NK-92 (cell line): Measurements from ENCODE around the gene DSCAM.
"Not testable (repeated sequence)": the region's sequence is repeated elsewhere in the genome, so short reads cannot be mapped to it uniquely, and the experiment has no call there.

ENCODE experiments used
- DNase-seq: peaks from one replicate; lab custom pipeline; 2025; ENCODE audit not compliant: unreplicated experiment; lab: John Stamatoyannopoulos, UW

The DSCAM gene

DNA sequence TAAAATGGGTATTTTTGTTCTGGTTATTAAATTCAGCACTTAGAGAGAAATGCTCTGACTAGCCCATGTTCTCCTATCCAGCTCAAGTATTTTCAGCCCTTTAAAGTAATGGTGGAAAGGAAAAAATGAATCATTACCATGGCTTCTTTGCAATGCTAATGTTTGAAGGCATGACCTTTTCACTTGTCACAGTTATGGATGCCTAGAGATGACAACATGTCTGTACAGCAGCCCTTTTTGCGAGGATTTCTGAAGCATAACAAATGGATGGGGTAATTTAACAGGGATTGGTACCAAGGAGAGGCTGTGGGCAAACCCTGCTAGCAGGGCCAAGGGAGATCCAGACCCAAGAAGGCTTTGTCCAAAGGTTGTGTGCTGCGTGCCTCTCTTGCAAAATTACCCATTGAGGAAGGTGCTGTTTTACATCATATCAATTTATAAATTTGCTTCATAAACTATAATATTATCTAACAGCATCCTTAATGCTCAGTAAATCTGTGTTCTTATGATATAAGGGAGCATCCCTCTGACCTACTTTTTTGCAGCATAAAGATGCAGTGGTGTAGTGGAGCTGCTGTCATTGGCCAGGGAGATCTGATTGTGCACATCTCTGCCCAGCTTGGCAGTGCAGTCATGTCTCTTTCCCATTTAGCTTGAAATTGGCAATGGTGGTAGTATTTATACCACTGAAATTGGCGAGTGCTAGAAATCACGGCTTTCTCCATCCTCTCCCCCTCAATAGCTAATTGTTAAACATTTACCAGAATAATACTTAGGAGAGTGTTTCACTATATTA lies 652.6 kb downstream of the DSCAM start:
- DNase-seq = no peak

DNA sequence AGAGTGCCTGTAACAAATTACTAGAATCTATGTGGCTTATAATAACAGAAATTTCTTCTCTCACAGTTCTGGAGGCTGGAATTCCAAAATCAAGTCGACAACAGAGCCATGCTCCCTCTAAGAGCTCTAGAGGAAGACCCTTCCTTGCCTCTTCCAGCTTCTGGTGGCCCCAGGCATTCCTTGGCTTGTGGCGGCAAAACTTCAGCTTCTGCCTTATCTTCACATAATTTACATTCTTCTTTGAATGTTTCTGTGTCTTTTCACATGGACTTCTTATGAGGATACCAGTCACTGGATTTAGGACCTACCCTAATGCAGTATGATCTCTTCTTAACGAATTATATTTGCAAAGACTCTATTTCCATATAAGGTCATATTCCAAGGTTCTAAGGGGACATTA lies 655.3 kb downstream of the DSCAM start:
- DNase-seq = no peak

DNA sequence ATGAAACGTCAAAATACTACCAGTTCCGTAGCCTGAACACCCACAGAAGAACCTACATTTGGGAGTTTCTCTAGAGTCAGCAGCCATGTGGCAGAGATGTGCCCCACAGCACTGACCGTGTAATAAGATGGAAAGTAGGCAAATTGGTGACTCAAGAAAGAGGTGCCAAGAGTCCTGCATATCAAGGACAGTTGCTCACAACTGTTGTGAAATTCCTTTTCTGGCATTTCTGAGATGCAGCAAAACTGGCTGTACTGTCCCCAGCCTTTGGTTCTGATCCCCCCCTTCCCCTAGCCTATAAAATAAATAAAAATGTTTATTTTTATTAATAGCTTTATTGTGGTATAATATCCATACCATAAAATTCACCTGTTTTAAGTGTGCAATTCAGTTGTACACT lies 655.8 kb downstream of the DSCAM start:
- DNase-seq = no peak

DNA sequence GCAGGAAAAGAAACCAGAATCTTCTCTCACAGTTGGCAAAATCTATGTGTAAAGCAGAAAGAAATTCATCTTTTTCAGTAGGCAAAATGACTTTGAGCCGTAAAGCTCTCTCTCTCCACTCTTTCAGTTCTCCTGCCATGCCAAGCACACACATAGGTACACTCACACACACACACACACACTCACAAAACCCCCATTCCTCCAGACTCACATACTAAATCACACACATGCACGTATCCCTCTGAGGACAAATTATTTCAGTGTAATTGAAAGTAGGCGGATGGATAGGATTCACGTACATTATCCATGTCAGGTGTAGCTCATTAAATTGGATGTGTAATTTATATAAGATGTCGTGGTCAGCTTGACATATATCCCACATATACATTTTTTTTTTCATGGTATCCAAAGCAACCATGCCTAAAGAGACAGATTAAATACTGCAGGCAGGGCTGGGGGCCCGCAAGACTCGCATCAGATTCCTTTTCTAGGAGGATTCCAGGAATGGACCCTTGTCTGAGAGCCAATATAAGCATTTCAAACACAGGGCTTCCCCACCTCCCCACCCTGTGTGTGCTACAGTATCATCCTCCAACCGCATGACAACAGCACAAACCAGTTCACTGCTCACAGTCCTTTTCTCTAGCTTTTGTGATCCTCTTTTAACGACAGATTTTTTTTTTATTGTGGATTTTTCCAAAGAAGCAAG lies 658.9 kb downstream of the DSCAM start:
- no peak for DNase-seq

DNA sequence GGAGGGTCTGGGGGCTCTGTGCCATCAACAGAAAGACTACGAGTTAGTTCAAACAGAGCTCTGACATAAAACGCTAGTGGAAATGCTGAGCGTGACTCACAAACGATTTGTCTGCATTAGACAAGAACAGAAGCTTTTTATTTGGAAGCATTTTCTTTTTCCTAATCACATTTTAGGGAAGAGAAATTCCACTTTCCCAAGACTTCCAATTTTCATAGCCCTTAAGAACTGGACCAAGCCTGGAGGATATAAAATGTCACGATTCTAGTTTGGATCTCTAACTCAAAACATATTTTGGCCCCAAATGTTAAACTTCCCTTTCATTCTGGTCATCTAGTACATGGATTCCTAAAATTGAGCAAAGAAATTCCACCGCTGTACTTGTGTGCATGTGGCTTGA lies 659.7 kb downstream of the DSCAM start:
- DNase-seq = no peak

GRCh38 chr21:40186045-40186444 lies 660.9 kb downstream of the DSCAM start:
- DNase-seq = no peak

DNA sequence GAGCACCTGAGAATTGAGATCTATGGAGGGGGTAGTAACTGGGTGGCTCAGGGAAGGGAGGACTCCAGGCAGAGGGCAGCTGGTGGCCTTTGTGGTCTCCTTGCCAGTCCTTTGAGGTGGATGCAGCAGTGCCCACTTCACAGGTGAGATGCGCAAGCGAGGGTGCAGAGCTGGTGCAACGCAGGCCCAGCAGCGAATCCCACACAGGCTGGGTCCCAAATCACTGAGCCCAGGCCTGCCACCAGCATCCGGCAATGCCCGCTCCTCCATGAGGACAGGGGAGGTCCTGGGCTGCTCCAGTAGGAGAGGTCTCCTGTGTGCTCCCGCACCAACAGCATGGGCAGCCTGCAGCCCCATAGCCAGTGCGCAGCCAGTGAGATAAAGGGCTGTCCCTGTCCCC lies 661.8 kb downstream of the DSCAM start:
- DNase-seq = no peak

DNA sequence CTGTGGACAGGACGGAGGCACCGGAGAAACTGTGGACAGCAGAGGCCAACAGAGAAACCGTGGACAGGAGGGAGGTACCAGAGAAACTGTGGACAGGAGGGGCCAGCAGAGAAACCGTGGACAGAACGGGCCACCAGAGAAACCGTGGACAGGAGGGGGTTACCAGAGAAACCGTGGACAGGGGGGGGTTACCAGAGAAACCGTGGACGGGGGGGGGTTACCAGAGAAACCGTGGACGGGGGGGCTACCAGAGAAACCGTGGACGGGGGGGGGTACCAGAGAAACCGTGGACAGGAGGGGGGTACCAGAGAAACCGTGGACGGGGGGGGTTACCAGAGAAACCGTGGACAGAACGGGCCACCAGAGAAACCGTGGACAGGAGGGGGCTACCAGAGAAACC lies 664.5 kb downstream of the DSCAM start:
- not testable (repeated sequence) for DNase-seq

- DNase-seq = no peak
These were observed 667.8 kb downstream of the DSCAM start for GRCh38 chr21:40179166-40179565.

- no peak for DNase-seq
These were observed 668.2 kb downstream of the DSCAM start for GRCh38 chr21:40178726-40179125.

GRCh38 chr21:40177979-40178378 lies 669.0 kb downstream of the DSCAM start:
- no peak for DNase-seq

DNA sequence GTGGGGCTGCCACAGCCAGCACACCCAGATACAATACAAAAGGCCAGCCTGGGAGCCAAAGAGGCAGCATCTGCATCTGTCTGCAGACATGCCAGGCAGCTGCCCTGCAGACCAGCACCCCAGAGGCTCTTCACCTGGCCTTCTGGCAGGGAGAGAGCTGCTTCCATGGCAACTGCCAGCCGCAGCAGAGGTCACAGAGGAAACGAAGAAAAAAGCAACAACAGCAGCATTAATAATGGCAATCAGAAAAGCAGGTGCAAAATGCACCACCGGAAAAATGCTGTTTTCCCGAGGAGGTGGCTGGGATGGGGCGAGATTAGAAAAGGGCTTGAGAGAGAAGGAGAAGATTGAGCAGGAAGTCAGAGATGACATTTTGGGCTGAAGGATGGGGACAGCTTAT lies 670.2 kb downstream of the DSCAM start:
- no peak for DNase-seq

GRCh38 chr21:40173816-40174215 lies 673.1 kb downstream of the DSCAM start:
- DNase-seq = no peak

DNA sequence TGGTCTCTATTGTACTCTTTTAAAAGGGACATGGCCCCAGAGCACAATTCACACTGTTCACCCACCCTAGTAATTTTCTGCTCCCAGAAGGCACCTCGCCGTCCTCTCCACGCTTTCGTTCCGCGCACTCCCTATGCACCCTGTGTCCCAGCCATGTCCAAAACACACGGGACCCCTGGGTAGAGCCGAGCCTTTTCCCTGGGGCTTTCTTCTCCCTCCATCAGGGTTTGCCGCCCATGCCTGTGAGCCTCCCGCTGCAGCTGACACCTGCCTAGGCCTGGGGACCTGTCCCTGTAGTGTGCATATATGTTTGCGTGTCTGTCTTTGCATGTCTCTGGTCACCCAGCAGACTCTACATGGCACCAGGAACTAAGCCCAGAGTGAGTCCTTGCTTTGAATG lies 677.0 kb downstream of the DSCAM start:
- DNase-seq = no peak

- no peak for DNase-seq
These were observed 680.6 kb downstream of the DSCAM start for GRCh38 chr21:40166291-40166843.

DNA sequence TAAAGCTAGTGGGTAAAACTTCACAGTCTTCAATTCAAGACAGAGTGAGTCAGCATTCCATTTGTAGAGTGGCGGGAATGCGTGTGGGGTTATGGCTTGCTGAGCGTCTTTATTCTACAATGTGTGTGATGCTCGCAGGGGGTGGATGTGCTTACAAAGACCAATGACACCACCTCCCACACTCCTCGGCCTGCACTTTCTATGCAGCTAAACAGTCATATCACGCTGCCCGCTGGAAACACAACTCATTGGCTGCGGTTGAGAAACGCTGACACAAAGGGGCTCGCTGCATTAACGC lies 681.2 kb downstream of the DSCAM start:
- DNase-seq = no peak

DNA sequence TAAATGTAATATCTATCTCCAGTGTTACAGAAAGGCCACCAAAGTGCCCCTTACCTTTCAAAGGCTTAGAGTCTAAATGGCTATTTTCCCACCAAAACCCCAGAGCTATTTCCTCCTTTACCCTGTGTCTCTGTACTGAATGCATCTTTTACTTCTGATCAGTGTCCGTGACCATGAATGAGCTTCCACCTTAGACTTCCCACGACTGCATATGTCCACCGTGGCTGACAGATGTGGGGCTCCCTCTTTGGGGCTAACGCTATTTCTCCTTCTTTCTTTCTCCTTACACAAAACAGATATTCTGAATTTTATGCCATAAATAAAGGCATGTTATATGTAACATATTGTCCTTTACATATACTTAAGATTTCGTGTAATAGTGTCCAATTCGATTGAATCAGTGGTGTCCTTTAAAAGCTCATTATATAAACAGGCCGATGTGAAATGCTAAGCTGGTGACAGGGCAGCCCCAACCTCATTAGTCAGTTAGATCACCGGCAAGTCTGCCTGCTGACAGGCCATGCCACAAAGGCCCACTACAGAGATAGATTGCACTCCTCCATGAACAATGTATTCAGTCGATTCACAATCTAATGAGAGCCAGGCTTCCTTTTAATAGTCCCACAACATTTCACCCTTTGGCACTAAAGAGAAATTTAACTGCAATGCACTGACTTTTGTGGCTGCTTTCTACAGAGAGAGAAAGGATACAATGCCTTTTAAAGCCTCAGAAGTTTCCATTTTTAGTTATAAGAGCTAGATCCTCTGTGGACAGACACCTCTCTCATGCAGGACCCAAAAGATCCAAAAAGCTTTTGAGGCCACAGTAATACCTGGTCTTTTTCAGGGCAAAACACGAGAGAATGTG lies 681.8 kb downstream of the DSCAM start:
- no peak for DNase-seq

- no peak for DNase-seq
These were observed 684.9 kb downstream of the DSCAM start for GRCh38 chr21:40162075-40162474.

DNA sequence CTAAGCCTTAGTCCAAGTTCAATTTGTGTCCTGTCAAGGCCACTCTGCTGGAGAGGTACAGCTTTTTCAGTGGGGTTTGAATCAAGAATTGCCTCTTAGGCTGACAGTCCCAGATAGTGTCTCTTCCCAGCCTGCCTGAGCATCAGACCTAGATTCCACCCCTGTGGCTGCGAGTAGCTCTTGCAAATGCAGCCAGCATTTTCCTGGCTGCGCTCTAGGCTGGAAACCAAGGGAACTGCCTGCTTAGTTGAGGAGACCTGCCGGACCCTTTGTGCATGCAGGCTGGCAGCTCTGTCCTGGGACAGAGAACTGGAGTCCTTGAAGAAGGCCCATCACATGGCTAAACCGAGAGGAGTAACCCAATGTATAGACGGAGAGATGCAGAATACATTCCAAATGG lies 686.0 kb downstream of the DSCAM start:
- no peak for DNase-seq

- DNase-seq = no peak
These were observed 688.6 kb downstream of the DSCAM start for GRCh38 chr21:40158366-40158765.

- DNase-seq = no peak
These were observed 691.4 kb downstream of the DSCAM start for GRCh38 chr21:40155563-40155962.

GRCh38 chr21:40153351-40153750 lies 693.6 kb downstream of the DSCAM start:
- DNase-seq = no peak
